Mammary epithelial cell (primary cell): ENCODE measurements around the gene CD58.

ENCODE experiments used
- EZH2 ChIP-seq: IDR thresholded peaks from 2 replicates; pipeline ENCODE4 v1.6.1; 2012; ENCODE audit warnings: low read length, inconsistent platforms, borderline replicate concordance
- TF ChIP-seq, protein P1 (sequence below), 2 donors: IDR thresholded peaks in 1 of 2; conservative IDR thresholded peaks in 1 of 2; 2 replicates each; pipeline ENCODE4 v1.5.1; 2011 to 2012; ENCODE audit warnings: inconsistent platforms in 2 of 2, low read length in 2 of 2, mild to moderate bottlenecking in 2 of 2, control low read depth in 1 of 2, low read depth in 1 of 2; ENCODE audit not compliant: insufficient read depth in 1 of 2; ENCODE audit errors: extremely low read depth in 1 of 2

DNA sequence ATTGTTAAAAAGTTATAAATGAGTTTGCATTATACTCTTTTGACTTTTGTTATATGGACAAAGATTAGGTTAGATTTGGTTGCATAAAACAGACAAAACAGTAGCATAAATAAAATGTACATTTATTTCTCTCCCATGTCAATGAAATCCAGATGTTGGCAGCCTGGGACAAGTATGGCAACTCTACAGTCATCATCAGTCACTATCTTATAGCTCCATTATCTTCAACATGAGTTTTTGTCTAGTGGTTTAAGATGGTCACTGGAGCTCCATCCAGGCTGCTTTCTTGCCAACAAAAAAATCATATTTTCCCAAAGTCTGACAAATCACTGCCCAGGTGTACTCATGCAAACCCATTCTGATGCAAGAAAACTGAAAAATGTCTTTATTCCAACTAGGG lies 83.8 kb downstream of the CD58 start:
- TF ChIP-seq, protein P1, sequence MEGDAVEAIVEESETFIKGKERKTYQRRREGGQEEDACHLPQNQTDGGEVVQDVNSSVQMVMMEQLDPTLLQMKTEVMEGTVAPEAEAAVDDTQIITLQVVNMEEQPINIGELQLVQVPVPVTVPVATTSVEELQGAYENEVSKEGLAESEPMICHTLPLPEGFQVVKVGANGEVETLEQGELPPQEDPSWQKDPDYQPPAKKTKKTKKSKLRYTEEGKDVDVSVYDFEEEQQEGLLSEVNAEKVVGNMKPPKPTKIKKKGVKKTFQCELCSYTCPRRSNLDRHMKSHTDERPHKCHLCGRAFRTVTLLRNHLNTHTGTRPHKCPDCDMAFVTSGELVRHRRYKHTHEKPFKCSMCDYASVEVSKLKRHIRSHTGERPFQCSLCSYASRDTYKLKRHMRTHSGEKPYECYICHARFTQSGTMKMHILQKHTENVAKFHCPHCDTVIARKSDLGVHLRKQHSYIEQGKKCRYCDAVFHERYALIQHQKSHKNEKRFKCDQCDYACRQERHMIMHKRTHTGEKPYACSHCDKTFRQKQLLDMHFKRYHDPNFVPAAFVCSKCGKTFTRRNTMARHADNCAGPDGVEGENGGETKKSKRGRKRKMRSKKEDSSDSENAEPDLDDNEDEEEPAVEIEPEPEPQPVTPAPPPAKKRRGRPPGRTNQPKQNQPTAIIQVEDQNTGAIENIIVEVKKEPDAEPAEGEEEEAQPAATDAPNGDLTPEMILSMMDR (conservative IDR thresholded peaks at IDR 0.05 in 1 of 2, IDR thresholded peaks at IDR 0.05 in 1 of 2; ENCODE audit: extremely low read depth in 1 of 2, insufficient read depth in 1 of 2, low read depth in 1 of 2, low read length in 2 of 2): no peak
- TF ChIP-seq EZH2: no peak
